ENCODE data around the gene RNF224.
A peak's percentile ranks its signal among the peaks of the same experiment; 100 is the strongest.

RNF224 gene

DNA sequence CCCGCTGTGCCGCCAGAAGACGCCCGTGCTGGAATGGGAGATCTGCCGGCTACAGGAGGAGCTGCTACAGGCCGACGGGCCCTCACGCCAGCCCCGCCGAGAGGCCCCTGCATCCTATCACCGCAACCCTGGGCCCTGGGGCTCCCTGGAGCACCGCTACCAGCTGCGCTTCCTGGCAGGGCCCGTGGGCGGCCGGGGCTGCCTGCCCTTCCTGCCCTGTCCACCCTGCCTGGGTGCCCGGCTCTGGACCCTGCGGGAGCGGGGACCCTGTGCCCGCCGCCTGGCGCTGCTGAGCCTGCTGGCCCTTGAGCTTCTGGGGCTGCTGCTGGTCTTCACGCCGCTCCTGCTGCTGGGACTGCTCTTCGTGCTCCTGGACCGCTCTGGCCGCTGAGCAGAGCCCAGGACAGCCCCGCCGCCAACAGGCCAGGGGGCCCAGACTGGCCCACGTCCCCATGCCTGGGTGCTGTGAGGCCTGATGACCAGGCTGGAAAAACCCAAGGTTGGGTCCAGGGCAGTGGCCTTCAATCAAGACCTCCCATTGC lies 9.0 kb upstream of the RNF224 start:
- 95% methylated on average over 30 of the region's 30 CpGs for WGBS (ENCODE audit: insufficient coverage)
- Histone ChIP-seq H3K27ac (ENCODE audit: insufficient read depth in 1 of 2, low read depth in 1 of 2, low read length in 2 of 2, poor library complexity in 1 of 2, severe bottlenecking in 2 of 2) (peak overlapping the region in 1 of 2 experiments; percentile 67), H3K36me3 (ENCODE audit: control insufficient read depth in 4 of 4, insufficient read depth in 4 of 4, low read length in 3 of 4) (peaks cover 0 to 44% (median 17%) of the 10 kb centered on the region in 4 experiments), H3K4me3 (ENCODE audit: control insufficient read depth in 1 of 7, extremely low read depth in 1 of 7, insufficient read depth in 4 of 7, low read depth in 2 of 7, low read length in 6 of 7) (no peak overlapping the region), H3K9me3 (ENCODE audit: control extremely low read depth in 1 of 5, control insufficient read depth in 4 of 5, insufficient read depth in 2 of 5, low read depth in 1 of 5, low read length in 4 of 5) (no peaks in the 10 kb centered on the region), H3K27me3 (replicated peaks in 2 of 5; ENCODE audit: control insufficient read depth in 4 of 5, insufficient read depth in 5 of 5, low read length in 4 of 5) (no peaks in the 10 kb centered on the region), H3K4me1 (ENCODE audit: control extremely low read depth in 1 of 4, control insufficient read depth in 4 of 4, insufficient read depth in 4 of 4, low read length in 3 of 4) (peaks cover 0 to 16% (median 15%) of the 10 kb centered on the region in 4 experiments)
- no peak for DNase-seq
- ChIA-PET POLR2A (no interaction called here), CTCF (interaction anchor here (0.9 kb wide), 1 partner anchor 14 kb away, joined by 3 read pairs; no protein-coding TSS in a partner anchor)

DNA sequence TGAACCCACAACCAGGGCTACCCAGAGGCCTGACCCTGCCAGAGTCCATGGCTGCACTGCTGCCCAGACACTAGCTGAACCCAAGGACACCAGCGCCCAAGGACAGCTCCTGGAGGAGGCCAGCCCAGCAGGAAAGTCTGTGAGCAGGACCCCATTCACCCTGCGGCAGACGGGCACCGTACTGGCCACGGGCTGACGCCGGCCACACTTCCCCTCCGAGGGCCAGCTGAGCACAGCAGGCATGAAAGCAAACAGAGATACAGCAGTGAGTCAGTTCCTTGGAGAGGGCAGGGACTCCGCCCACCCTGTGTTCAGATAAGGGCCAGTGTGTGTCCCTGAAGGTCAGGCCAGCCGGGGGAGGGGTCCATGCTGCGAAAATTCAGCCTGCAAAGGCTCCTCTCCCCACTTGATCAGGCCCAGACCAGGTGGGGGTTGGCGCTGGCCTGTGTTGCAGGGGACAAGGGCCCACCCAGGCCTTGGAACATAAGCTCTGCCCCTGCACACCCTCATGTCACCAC lies 8.5 kb upstream of the RNF224 start:
- Histone ChIP-seq H3K4me1 (ENCODE audit: control extremely low read depth in 1 of 4, control insufficient read depth in 4 of 4, insufficient read depth in 4 of 4, low read length in 3 of 4) (peaks cover 0 to 17% (median 15%) of the 10 kb centered on the region in 4 experiments), H3K36me3 (ENCODE audit: control insufficient read depth in 4 of 4, insufficient read depth in 4 of 4, low read length in 3 of 4) (peaks cover 0 to 39% (median 17%) of the 10 kb centered on the region in 4 experiments), H3K27me3 (replicated peaks in 2 of 5; ENCODE audit: control insufficient read depth in 4 of 5, insufficient read depth in 5 of 5, low read length in 4 of 5) (no peaks in the 10 kb centered on the region), H3K27ac (ENCODE audit: insufficient read depth in 1 of 2, low read depth in 1 of 2, low read length in 2 of 2, poor library complexity in 1 of 2, severe bottlenecking in 2 of 2) (peak overlapping the region in 1 of 2 experiments; percentile 67), H3K4me3 (ENCODE audit: control insufficient read depth in 1 of 7, extremely low read depth in 1 of 7, insufficient read depth in 4 of 7, low read depth in 2 of 7, low read length in 6 of 7) (no peak overlapping the region), H3K9me3 (ENCODE audit: control extremely low read depth in 1 of 5, control insufficient read depth in 4 of 5, insufficient read depth in 2 of 5, low read depth in 1 of 5, low read length in 4 of 5) (no peaks in the 10 kb centered on the region)
- CTCF ChIA-PET: interaction anchor here (0.7 to 1.5 kb wide), 3 partner anchors 12 to 43 kb away, joined by 3 to 5 read pairs (median 5); no protein-coding TSS in a partner anchor
- 92% methylated on average over 11 of the region's 12 CpGs for WGBS (ENCODE audit: insufficient coverage)
- POLR2A ChIA-PET: no interaction called here
- no peak for DNase-seq

DNA sequence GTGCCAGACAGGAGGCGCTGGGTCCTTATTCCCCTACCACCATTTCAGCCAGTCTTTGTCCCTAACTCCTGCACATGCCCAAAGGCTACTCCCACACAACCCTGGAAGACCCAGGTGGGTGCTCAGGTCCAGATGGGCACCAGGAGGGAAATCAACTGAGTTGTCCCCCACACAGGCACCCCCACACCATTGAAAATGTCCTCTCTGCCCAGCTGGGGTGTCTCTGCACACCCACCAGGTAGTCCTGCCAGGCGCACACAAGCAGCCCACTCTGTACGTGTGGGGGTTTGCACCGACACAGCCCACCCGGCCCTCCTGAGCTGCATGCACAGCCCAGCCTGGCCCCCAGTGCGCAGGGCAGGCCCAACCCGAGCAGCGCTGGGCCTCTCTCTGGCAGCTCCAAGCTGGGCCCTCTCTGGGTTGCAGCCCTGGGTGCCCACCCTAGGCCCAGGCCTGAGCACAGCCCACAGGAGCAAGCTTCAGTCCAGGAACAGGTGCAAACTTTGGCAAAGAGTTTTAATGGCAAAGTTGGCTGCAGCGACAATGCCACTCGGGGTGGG lies 7.5 kb upstream of the RNF224 start:
- H3K27ac ChIP-seq (ENCODE audit: insufficient read depth in 1 of 2, low read depth in 1 of 2, low read length in 2 of 2, poor library complexity in 1 of 2, severe bottlenecking in 2 of 2): no peak overlapping the region
- H3K4me3 ChIP-seq (ENCODE audit: control insufficient read depth in 1 of 7, extremely low read depth in 1 of 7, insufficient read depth in 4 of 7, low read depth in 2 of 7, low read length in 6 of 7): no peak overlapping the region
- peaks cover 0 to 29% (median 14%) of the 10 kb centered on the region in 4 experiments for H3K36me3 ChIP-seq (ENCODE audit: control insufficient read depth in 4 of 4, insufficient read depth in 4 of 4, low read length in 3 of 4)
- H3K4me1 ChIP-seq (ENCODE audit: control extremely low read depth in 1 of 4, control insufficient read depth in 4 of 4, insufficient read depth in 4 of 4, low read length in 3 of 4): peaks cover 2 to 25% (median 22%) of the 10 kb centered on the region in 4 experiments
- H3K9me3 ChIP-seq (ENCODE audit: control extremely low read depth in 1 of 5, control insufficient read depth in 4 of 5, insufficient read depth in 2 of 5, low read depth in 1 of 5, low read length in 4 of 5): no peaks in the 10 kb centered on the region
- ChIA-PET CTCF (interaction anchor here (0.7 to 1.5 kb wide), 3 partner anchors 13 to 44 kb away, joined by 3 to 5 read pairs (median 5); no protein-coding TSS in a partner anchor), POLR2A (no interaction called here)
- DNase-seq: no peak
- 96% methylated on average over 9 of the region's 10 CpGs for WGBS (ENCODE audit: insufficient coverage)
- no peaks in the 10 kb centered on the region for H3K27me3 ChIP-seq (replicated peaks in 2 of 5; ENCODE audit: control insufficient read depth in 4 of 5, insufficient read depth in 5 of 5, low read length in 4 of 5)

DNA sequence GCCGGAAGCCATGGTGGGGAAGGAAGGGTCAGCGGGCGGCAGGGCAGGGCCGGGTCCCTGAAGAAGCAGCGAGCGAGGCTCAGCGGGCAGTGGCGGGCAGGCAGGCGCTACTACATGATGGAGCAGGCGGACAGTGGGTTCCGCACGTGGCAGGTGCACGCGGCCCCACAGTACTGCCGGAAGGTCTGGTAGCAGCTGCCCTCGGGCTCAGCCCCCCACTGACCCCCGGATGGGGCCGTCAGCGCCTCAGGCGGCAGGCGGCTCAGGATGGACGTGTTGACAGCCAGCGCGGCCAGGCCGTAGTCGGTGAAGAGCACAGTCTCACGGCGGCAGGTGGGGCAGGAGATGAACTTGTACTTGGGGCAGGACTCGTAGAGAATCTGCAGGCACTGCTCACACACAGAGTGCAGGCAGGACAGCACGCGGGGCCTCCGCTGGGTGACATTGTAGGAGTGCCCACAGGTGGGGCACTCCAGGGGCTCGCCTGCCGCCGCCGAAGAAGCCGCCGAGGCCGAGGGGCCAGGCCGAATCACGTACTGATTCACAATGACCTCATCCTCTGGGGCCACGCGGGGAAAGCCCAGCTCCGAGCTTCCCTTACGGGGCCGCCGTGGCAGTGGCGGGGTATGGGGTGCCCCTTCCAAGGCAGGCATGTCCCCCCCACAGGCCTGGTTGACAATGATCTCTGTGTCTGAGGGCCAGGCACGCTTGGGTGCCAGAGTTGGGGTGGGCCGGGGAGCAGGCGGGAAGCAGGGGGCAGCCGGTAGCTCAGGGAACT lies 6.8 kb upstream of the RNF224 start:
- no peak overlapping the region for H3K4me3 ChIP-seq (ENCODE audit: control insufficient read depth in 1 of 7, extremely low read depth in 1 of 7, insufficient read depth in 4 of 7, low read depth in 2 of 7, low read length in 6 of 7)

DNA sequence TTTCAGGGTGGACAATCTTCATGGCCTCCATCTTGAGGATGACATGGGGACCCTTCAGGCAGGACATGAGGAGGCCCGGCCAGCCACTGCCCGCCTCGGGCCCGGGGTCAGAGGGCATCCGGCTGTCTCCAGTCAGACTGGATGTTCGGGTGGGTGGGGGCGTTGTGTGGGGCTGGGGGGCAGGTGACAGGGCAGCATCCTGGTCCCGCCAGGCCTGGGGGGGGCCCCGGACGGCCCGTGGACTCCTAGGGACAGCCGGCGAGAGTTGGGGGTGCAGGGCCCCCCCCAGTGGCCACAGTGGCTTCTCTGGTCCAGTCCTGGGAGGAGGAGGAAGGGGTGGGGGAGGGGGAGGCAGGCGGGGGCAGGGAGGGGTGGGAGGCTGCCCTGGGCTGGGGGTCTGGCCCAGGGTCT lies 6.2 kb upstream of the RNF224 start:
- ChIA-PET CTCF (interaction anchor here (1.2 kb wide), 1 partner anchor 11 kb away, joined by 4 read pairs; no protein-coding TSS in a partner anchor), POLR2A (no interaction called here)
- H3K9me3 ChIP-seq (ENCODE audit: control extremely low read depth in 1 of 5, control insufficient read depth in 4 of 5, insufficient read depth in 2 of 5, low read depth in 1 of 5, low read length in 4 of 5): no peaks in the 10 kb centered on the region
- DNase-seq: no peak
- H3K36me3 ChIP-seq (ENCODE audit: control insufficient read depth in 4 of 4, insufficient read depth in 4 of 4, low read length in 3 of 4): peaks cover 0 to 16% (median 5%) of the 10 kb centered on the region in 4 experiments
- H3K4me1 ChIP-seq (ENCODE audit: control extremely low read depth in 1 of 4, control insufficient read depth in 4 of 4, insufficient read depth in 4 of 4, low read length in 3 of 4): peaks cover 2 to 30% (median 26%) of the 10 kb centered on the region in 4 experiments
- H3K4me3 ChIP-seq (ENCODE audit: control insufficient read depth in 1 of 7, extremely low read depth in 1 of 7, insufficient read depth in 4 of 7, low read depth in 2 of 7, low read length in 6 of 7): peak overlapping the region in 1 of 7 experiments; percentile 48
- WGBS (ENCODE audit: insufficient coverage): 100% methylated on average over 1 of the region's 14 CpGs
- H3K27me3 ChIP-seq (replicated peaks in 2 of 5; ENCODE audit: control insufficient read depth in 4 of 5, insufficient read depth in 5 of 5, low read length in 4 of 5): peaks cover 0 to under 1% (median 0%) of the 10 kb centered on the region in 5 experiments
- no peak overlapping the region for H3K27ac ChIP-seq (ENCODE audit: insufficient read depth in 1 of 2, low read depth in 1 of 2, low read length in 2 of 2, poor library complexity in 1 of 2, severe bottlenecking in 2 of 2)

More for the DNA sequence above, 6.8 kb upstream of the RNF224 start:
- peak in 1 of 3 donors; percentile 11 for DNase-seq
- Histone ChIP-seq H3K27ac (ENCODE audit: insufficient read depth in 1 of 2, low read depth in 1 of 2, low read length in 2 of 2, poor library complexity in 1 of 2, severe bottlenecking in 2 of 2) (no peak overlapping the region), H3K4me1 (ENCODE audit: control extremely low read depth in 1 of 4, control insufficient read depth in 4 of 4, insufficient read depth in 4 of 4, low read length in 3 of 4) (peaks cover 2 to 30% (median 26%) of the 10 kb centered on the region in 4 experiments), H3K36me3 (ENCODE audit: control insufficient read depth in 4 of 4, insufficient read depth in 4 of 4, low read length in 3 of 4) (peaks cover 0 to 22% (median 9%) of the 10 kb centered on the region in 4 experiments), H3K27me3 (replicated peaks in 2 of 5; ENCODE audit: control insufficient read depth in 4 of 5, insufficient read depth in 5 of 5, low read length in 4 of 5) (no peaks in the 10 kb centered on the region), H3K9me3 (ENCODE audit: control extremely low read depth in 1 of 5, control insufficient read depth in 4 of 5, insufficient read depth in 2 of 5, low read depth in 1 of 5, low read length in 4 of 5) (no peaks in the 10 kb centered on the region)
- 96% methylated on average over 42 of the region's 52 CpGs for WGBS (ENCODE audit: insufficient coverage)
- ChIA-PET CTCF (interaction anchor here (1.2 to 1.5 kb wide), 3 partner anchors 10 to 44 kb away, joined by 4 to 5 read pairs (median 5); no protein-coding TSS in a partner anchor), POLR2A (no interaction called here)

DNA sequence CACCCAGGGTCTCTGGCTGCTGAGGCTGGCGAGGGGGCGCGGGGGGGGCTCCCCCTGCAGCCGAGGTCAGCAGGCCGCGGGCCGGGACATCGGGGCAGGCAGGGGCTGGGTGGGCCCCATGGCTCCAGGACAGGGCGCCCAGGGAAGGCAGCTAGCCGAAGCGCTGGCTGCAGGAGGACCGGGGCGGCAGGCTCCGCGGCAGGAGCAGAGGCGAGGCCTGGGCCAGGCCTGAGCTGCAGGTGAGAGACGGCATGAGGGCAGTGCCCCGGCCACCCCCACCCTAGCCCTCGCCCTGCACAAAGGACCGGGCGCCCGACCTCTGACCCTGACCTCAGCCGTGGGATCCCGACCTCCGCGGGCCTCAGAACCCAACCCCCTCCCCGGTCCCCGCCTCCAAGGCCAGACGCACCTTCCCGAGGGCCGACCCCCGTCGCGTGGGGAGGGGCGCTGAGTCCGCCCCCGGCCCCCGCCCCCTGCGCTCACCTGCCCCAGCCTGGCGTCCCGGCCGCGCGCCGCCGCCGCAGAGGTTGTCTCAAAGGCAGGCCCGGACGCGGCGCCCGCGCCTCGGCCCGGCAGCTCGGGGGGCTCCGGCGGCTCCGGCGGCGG lies 5.7 kb upstream of the RNF224 start:
- no peak for DNase-seq

More for the DNA sequence above, 5.7 kb upstream of the RNF224 start:
- H3K27ac ChIP-seq (ENCODE audit: insufficient read depth in 1 of 2, low read depth in 1 of 2, low read length in 2 of 2, poor library complexity in 1 of 2, severe bottlenecking in 2 of 2): no peak overlapping the region
- H3K27me3 ChIP-seq (replicated peaks in 2 of 5; ENCODE audit: control insufficient read depth in 4 of 5, insufficient read depth in 5 of 5, low read length in 4 of 5): peaks cover 0 to 6% (median 0%) of the 10 kb centered on the region in 5 experiments
- H3K36me3 ChIP-seq (ENCODE audit: control insufficient read depth in 4 of 4, insufficient read depth in 4 of 4, low read length in 3 of 4): peaks cover 0 to 11% (median 1%) of the 10 kb centered on the region in 4 experiments
- WGBS (ENCODE audit: insufficient coverage): 11% methylated on average over 39 of the region's 61 CpGs
- ChIA-PET POLR2A (no interaction called here), CTCF (interaction anchor here (1.1 to 1.2 kb wide), 2 partner anchors 11 to 32 kb away, joined by 3 to 4 read pairs; no protein-coding TSS in a partner anchor)
- H3K4me1 ChIP-seq (ENCODE audit: control extremely low read depth in 1 of 4, control insufficient read depth in 4 of 4, insufficient read depth in 4 of 4, low read length in 3 of 4): peaks cover 2 to 30% (median 26%) of the 10 kb centered on the region in 4 experiments
- no peaks in the 10 kb centered on the region for H3K9me3 ChIP-seq (ENCODE audit: control extremely low read depth in 1 of 5, control insufficient read depth in 4 of 5, insufficient read depth in 2 of 5, low read depth in 1 of 5, low read length in 4 of 5)
- peak overlapping the region in 5 of 7 experiments; percentile 25 to 93 (median 46) for H3K4me3 ChIP-seq (ENCODE audit: control insufficient read depth in 1 of 7, extremely low read depth in 1 of 7, insufficient read depth in 4 of 7, low read depth in 2 of 7, low read length in 6 of 7)

Data from common myeloid progenitor, CD34-positive (primary cell).